Measurements from ENCODE around the gene TNFAIP8. TPM values are rescaled to one million over a fixed set of nuclear protein-coding genes. Genes with fewer than 3 reads are reported as not detected.

Gene TNFAIP8
- total RNA-seq, 1 experiment from 2014 or later, result 8.0 TPM

DNA sequence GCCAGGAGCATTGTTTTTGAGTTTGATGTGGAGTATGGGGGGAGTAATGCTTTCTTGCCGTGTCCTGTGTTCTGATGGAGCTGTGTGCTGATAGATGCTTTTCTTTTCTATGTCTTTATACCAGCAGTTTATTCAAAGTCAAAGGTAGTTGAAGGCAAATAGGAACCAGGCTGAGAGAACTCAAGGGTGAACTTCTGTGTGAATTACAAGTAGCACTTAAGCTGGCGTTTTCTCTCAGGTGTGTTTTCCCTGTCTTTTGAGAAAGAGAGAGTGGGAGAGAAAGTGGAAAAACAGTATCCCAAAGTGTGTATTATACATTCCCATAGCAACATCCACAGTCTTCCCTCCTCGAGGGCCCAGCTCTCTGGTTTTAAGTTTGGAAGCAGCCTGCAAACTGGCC lies 1.5 kb downstream of the TNFAIP8 start:
- Histone ChIP-seq H3K36me3 (ENCODE audit: control insufficient read depth, insufficient read depth, low read length) (no peaks in the 10 kb centered on the region), H3K4me1 (ENCODE audit: control insufficient read depth, insufficient read depth, low read length) (peaks cover 5% of the 10 kb centered on the region), H3K4me3 (ENCODE audit: low read depth in 2 of 2, low read length in 2 of 2) (no peak overlapping the region), H3K9me3 (ENCODE audit: control insufficient read depth, insufficient read depth, low read depth, low read length) (no peaks in the 10 kb centered on the region), H3K27ac (ENCODE audit: low read length) (no peak overlapping the region), H3K27me3 (ENCODE audit: control insufficient read depth, insufficient read depth, low read length) (peaks cover 4% of the 10 kb centered on the region; the same call in 1 of the 2 replicates)
- ChIA-PET POLR2A (no interaction called here), CTCF (interaction anchor here (0.6 to 1.3 kb wide), 2 partner anchors 121 to 369 kb away, joined by 4 to 5 read pairs; partner anchors contain the start of gene DTWD2)
- intact Hi-C loops (cut with micrococcal nuclease; ENCODE audit: unreplicated experiment) (no loop called here), in situ Hi-C loops (cut with HindIII; ENCODE audit: low pct_unique_long_range_greater_than_20kb, low sequenced_read_pairs) (no loop called here)
- BruUV-seq (replicated peaks), result no TSS peak
- TF ChIP-seq, protein P1, sequence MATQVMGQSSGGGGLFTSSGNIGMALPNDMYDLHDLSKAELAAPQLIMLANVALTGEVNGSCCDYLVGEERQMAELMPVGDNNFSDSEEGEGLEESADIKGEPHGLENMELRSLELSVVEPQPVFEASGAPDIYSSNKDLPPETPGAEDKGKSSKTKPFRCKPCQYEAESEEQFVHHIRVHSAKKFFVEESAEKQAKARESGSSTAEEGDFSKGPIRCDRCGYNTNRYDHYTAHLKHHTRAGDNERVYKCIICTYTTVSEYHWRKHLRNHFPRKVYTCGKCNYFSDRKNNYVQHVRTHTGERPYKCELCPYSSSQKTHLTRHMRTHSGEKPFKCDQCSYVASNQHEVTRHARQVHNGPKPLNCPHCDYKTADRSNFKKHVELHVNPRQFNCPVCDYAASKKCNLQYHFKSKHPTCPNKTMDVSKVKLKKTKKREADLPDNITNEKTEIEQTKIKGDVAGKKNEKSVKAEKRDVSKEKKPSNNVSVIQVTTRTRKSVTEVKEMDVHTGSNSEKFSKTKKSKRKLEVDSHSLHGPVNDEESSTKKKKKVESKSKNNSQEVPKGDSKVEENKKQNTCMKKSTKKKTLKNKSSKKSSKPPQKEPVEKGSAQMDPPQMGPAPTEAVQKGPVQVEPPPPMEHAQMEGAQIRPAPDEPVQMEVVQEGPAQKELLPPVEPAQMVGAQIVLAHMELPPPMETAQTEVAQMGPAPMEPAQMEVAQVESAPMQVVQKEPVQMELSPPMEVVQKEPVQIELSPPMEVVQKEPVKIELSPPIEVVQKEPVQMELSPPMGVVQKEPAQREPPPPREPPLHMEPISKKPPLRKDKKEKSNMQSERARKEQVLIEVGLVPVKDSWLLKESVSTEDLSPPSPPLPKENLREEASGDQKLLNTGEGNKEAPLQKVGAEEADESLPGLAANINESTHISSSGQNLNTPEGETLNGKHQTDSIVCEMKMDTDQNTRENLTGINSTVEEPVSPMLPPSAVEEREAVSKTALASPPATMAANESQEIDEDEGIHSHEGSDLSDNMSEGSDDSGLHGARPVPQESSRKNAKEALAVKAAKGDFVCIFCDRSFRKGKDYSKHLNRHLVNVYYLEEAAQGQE (IDR thresholded peaks at IDR 0.05; ENCODE audit: insufficient read depth in 1 of 2, low read depth in 2 of 2, low read length in 1 of 2), result no peak
- no peak for TF ChIP-seq POLR2AphosphoS5 (IDR thresholded peaks at IDR 0.05; ENCODE audit: low read depth, low read length)
- TF ChIP-seq SIN3A (IDR thresholded peaks at IDR 0.05; ENCODE audit: borderline replicate concordance, insufficient read depth, low read depth, low read length), result no peak
- no peak for TF ChIP-seq TCF7L2 (IDR thresholded peaks at IDR 0.05; ENCODE audit: low read depth, low read length)
- TF ChIP-seq, protein P2, sequence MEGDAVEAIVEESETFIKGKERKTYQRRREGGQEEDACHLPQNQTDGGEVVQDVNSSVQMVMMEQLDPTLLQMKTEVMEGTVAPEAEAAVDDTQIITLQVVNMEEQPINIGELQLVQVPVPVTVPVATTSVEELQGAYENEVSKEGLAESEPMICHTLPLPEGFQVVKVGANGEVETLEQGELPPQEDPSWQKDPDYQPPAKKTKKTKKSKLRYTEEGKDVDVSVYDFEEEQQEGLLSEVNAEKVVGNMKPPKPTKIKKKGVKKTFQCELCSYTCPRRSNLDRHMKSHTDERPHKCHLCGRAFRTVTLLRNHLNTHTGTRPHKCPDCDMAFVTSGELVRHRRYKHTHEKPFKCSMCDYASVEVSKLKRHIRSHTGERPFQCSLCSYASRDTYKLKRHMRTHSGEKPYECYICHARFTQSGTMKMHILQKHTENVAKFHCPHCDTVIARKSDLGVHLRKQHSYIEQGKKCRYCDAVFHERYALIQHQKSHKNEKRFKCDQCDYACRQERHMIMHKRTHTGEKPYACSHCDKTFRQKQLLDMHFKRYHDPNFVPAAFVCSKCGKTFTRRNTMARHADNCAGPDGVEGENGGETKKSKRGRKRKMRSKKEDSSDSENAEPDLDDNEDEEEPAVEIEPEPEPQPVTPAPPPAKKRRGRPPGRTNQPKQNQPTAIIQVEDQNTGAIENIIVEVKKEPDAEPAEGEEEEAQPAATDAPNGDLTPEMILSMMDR (IDR thresholded peaks at IDR 0.05), result no peak
- ATAC-seq (no peak), DNase-seq (ENCODE audit: low read depth, low spot score) (no peak)

DNA sequence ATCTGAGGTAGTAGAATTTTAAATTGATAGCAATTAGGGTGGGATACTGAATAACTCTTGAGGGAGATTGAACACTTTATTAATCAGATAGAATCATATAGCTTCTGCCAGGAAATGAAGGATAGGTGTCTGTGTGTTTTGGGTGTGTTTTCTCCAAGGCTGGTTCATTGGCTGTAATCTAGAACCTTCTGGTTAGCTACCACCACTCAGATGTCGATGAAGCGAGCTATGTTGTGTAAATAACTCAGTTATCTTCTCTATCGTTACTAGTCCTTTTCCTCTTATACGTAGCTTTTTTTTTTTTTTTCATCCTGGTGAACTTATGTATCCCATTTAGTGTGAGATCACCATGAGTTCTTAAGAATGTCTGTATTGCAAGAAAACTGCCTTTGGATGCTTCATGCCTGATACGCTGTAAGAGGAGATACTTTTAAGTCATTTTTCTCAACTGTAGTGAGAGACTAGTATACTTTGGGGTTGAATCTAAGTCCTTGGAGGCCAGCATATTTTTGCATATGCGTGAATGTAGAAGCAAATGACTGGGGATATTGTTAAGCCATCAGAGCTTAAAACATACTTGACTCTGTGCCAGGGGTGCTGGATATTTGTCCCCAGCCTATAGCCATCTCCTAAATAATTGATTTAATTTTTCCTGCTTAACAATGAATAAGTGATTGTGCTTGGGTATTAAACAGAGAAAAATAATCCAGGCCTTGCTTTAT lies 2.1 kb downstream of the TNFAIP8 start:
- ChIA-PET POLR2A (interaction anchor here (0.6 kb wide), 1 partner anchor 186 kb away, joined by 3 read pairs; no protein-coding TSS in a partner anchor), CTCF (interaction anchor here (1.3 kb wide), 1 partner anchor 370 kb away, joined by 4 read pairs; the partner anchor contains the start of gene DTWD2)
- intact Hi-C loops (cut with micrococcal nuclease; ENCODE audit: unreplicated experiment) (no loop called here), in situ Hi-C loops (cut with HindIII; ENCODE audit: low pct_unique_long_range_greater_than_20kb, low sequenced_read_pairs) (no loop called here)
- no TSS peak for BruUV-seq (replicated peaks)
- TF ChIP-seq, protein P1 (IDR thresholded peaks at IDR 0.05; ENCODE audit: insufficient read depth in 1 of 2, low read depth in 2 of 2, low read length in 1 of 2), result no peak
- TF ChIP-seq SIN3A (IDR thresholded peaks at IDR 0.05; ENCODE audit: borderline replicate concordance, insufficient read depth, low read depth, low read length) (no peak), POLR2AphosphoS5 (IDR thresholded peaks at IDR 0.05; ENCODE audit: low read depth, low read length) (no peak), TCF7L2 (IDR thresholded peaks at IDR 0.05; ENCODE audit: low read depth, low read length) (no peak)
- TF ChIP-seq, protein P2 (IDR thresholded peaks at IDR 0.05), result no peak
- Histone ChIP-seq H3K36me3 (ENCODE audit: control insufficient read depth, insufficient read depth, low read length) (no peaks in the 10 kb centered on the region), H3K4me1 (ENCODE audit: control insufficient read depth, insufficient read depth, low read length) (peaks cover 5% of the 10 kb centered on the region), H3K27ac (ENCODE audit: low read length) (no peak overlapping the region), H3K9me3 (ENCODE audit: control insufficient read depth, insufficient read depth, low read depth, low read length) (no peaks in the 10 kb centered on the region), H3K4me3 (ENCODE audit: low read depth in 2 of 2, low read length in 2 of 2) (no peak overlapping the region), H3K27me3 (ENCODE audit: control insufficient read depth, insufficient read depth, low read length) (peaks cover 4% of the 10 kb centered on the region; the same call in 1 of the 2 replicates)
- DNase-seq (ENCODE audit: low read depth, low spot score) (no peak), ATAC-seq (no peak)
